ENCODE data around the gene PLB1. TPM values are rescaled to one million over a fixed set of nuclear protein-coding genes. Genes with fewer than 3 reads are reported as not detected.

Gene PLB1
- total RNA-seq, 1 experiment from 2014 or later: 0.44 TPM

DNA sequence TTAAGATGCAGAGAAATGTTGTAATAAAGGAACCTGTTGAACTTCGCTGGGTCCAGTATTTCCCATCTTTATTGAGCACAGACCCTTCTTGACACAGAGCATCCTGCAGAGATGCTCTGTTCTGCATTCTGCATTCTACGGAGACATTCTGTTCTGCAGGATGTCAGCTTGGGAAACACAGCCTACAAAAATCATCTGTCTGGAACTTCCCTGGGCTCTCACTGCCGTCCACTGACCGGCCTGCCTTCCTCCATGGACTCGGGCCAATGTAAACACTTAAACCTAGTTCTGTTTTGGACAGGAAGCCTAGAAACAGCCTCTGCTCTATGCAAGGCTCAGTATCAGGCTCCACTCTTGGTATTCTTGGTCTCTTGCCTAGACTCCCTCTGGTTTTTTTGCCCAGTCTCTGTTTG is 165.7 kb downstream of the PLB1 start:
- ChIA-PET POLR2A (no interaction called here), CTCF (no interaction called here)
- H3K36me3 Mint-ChIP-seq: no peaks in the 10 kb centered on the region
- H3K9me3 Mint-ChIP-seq: no peaks in the 10 kb centered on the region
- no peak overlapping the region for H3K27ac Mint-ChIP-seq
- no peak overlapping the region for H3K4me3 Mint-ChIP-seq
- H3K27me3 Mint-ChIP-seq (ENCODE audit: low read depth): peaks cover 2% of the 10 kb centered on the region; the same call in 1 of the 2 replicates
- H3K4me1 Mint-ChIP-seq: peaks cover 4% of the 10 kb centered on the region
- no peak for TF ChIP-seq FOXP1 (CRISPR knock-in tag; IDR thresholded peaks at IDR 0.05; ENCODE audit: borderline replicate concordance)
- TF ChIP-seq HMGA2 (CRISPR knock-in tag; IDR thresholded peaks at IDR 0.05): no peak
- no peak for TF ChIP-seq ZNF232 (CRISPR knock-in tag; IDR thresholded peaks at IDR 0.05)
- TF ChIP-seq ZNF138 (CRISPR knock-in tag; conservative IDR thresholded peaks at IDR 0.05): no peak
- TF ChIP-seq ZNF423 (CRISPR knock-in tag; IDR thresholded peaks at IDR 0.05): no peak
- TF ChIP-seq, protein P1, sequence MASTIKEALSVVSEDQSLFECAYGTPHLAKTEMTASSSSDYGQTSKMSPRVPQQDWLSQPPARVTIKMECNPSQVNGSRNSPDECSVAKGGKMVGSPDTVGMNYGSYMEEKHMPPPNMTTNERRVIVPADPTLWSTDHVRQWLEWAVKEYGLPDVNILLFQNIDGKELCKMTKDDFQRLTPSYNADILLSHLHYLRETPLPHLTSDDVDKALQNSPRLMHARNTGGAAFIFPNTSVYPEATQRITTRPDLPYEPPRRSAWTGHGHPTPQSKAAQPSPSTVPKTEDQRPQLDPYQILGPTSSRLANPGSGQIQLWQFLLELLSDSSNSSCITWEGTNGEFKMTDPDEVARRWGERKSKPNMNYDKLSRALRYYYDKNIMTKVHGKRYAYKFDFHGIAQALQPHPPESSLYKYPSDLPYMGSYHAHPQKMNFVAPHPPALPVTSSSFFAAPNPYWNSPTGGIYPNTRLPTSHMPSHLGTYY (CRISPR knock-in tag; IDR thresholded peaks at IDR 0.05): no peak
- no peak for DNase-seq (ENCODE audit: low spot score)
- no peak for ATAC-seq

GRCh38 chr2:28662044-28662443 is 166.2 kb downstream of the PLB1 start:
- POLR2A ChIA-PET: no interaction called here
- H3K27ac Mint-ChIP-seq: no peak overlapping the region
- no peak for DNase-seq (ENCODE audit: low spot score)

GRCh38 chr2:28662468-28663181 is 166.8 kb downstream of the PLB1 start:
- Mint-ChIP-seq H3K36me3 (no peaks in the 10 kb centered on the region), H3K4me3 (no peak overlapping the region), H3K27me3 (ENCODE audit: low read depth) (peaks cover 5% of the 10 kb centered on the region), H3K27ac (no peak overlapping the region), H3K4me1 (peaks cover 4% of the 10 kb centered on the region), H3K9me3 (no peaks in the 10 kb centered on the region)
- ChIA-PET POLR2A (no interaction called here), CTCF (interaction anchor here (1.6 kb wide), 1 partner anchor 12 kb away, joined by 5 read pairs; no protein-coding TSS in a partner anchor)
- no peak for DNase-seq (ENCODE audit: low spot score)
- ATAC-seq: no peak
- TF ChIP-seq OVOL2 (CRISPR knock-in tag; IDR thresholded peaks at IDR 0.05; ENCODE audit: borderline replicate concordance): no peak
- no peak for TF ChIP-seq ZNF138 (CRISPR knock-in tag; conservative IDR thresholded peaks at IDR 0.05)
- no peak for TF ChIP-seq ZNF232 (CRISPR knock-in tag; IDR thresholded peaks at IDR 0.05)
- TF ChIP-seq GTF2I (CRISPR knock-in tag; conservative IDR thresholded peaks at IDR 0.05): no peak
- TF ChIP-seq ZNF416 (CRISPR knock-in tag; IDR thresholded peaks at IDR 0.05): no peak
- TF ChIP-seq ZNF671 (CRISPR knock-in tag; IDR thresholded peaks at IDR 0.05): no peak
- no peak for TF ChIP-seq USF2 (CRISPR knock-in tag; IDR thresholded peaks at IDR 0.05)
- TF ChIP-seq STAT6 (CRISPR knock-in tag; conservative IDR thresholded peaks at IDR 0.05; ENCODE audit: low read depth): no peak
- TF ChIP-seq ARID4B (CRISPR knock-in tag; IDR thresholded peaks at IDR 0.05; ENCODE audit: borderline replicate concordance): no peak
- no peak for TF ChIP-seq FOXJ3 (CRISPR knock-in tag; IDR thresholded peaks at IDR 0.05; ENCODE audit: borderline replicate concordance)

More at GRCh38 chr2:28662044-28662443, 166.2 kb downstream of the PLB1 start:
- no peaks in the 10 kb centered on the region for H3K36me3 Mint-ChIP-seq
- H3K9me3 Mint-ChIP-seq: no peaks in the 10 kb centered on the region
- CTCF ChIA-PET: no interaction called here
- H3K4me1 Mint-ChIP-seq: peaks cover 4% of the 10 kb centered on the region
- TF ChIP-seq TP53 (CRISPR knock-in tag; IDR thresholded peaks at IDR 0.05) (no peak), SOX15 (CRISPR knock-in tag; IDR thresholded peaks at IDR 0.05) (no peak), TCF7 (CRISPR knock-in tag; IDR thresholded peaks at IDR 0.05; ENCODE audit: low read depth) (no peak), CBFB (CRISPR knock-in tag; IDR thresholded peaks at IDR 0.05; ENCODE audit: low read depth) (no peak)
- TF ChIP-seq, protein P2, sequence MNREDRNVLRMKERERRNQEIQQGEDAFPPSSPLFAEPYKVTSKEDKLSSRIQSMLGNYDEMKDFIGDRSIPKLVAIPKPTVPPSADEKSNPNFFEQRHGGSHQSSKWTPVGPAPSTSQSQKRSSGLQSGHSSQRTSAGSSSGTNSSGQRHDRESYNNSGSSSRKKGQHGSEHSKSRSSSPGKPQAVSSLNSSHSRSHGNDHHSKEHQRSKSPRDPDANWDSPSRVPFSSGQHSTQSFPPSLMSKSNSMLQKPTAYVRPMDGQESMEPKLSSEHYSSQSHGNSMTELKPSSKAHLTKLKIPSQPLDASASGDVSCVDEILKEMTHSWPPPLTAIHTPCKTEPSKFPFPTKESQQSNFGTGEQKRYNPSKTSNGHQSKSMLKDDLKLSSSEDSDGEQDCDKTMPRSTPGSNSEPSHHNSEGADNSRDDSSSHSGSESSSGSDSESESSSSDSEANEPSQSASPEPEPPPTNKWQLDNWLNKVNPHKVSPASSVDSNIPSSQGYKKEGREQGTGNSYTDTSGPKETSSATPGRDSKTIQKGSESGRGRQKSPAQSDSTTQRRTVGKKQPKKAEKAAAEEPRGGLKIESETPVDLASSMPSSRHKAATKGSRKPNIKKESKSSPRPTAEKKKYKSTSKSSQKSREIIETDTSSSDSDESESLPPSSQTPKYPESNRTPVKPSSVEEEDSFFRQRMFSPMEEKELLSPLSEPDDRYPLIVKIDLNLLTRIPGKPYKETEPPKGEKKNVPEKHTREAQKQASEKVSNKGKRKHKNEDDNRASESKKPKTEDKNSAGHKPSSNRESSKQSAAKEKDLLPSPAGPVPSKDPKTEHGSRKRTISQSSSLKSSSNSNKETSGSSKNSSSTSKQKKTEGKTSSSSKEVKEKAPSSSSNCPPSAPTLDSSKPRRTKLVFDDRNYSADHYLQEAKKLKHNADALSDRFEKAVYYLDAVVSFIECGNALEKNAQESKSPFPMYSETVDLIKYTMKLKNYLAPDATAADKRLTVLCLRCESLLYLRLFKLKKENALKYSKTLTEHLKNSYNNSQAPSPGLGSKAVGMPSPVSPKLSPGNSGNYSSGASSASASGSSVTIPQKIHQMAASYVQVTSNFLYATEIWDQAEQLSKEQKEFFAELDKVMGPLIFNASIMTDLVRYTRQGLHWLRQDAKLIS (CRISPR knock-in tag; IDR thresholded peaks at IDR 0.05; ENCODE audit: borderline replicate concordance): no peak
- no peak for ATAC-seq
- peaks cover 2% of the 10 kb centered on the region; the same call in 1 of the 2 replicates for H3K27me3 Mint-ChIP-seq (ENCODE audit: low read depth)
- H3K4me3 Mint-ChIP-seq: no peak overlapping the region
